ENCODE results near the gene HTR3B. TPM values are rescaled to one million over a fixed set of nuclear protein-coding genes. Genes with fewer than 3 reads are reported as not detected.

Gene HTR3B
- total RNA-seq, 1 donor from 2014 or later, result not detected

- intact Hi-C loops (cut with DNase I), result no loop called here
- no peak for DNase-seq
- H3K27me3 ChIP-seq, result peaks cover 12% of the 10 kb centered on the region
- no peaks in the 10 kb centered on the region for H3K36me3 ChIP-seq
- H3K27ac ChIP-seq, result no peak overlapping the region
- no peaks in the 10 kb centered on the region for H3K9me3 ChIP-seq
- no peak overlapping the region for H3K4me3 ChIP-seq
- ATAC-seq, result no peak
- H3K4me1 ChIP-seq, result no peaks in the 10 kb centered on the region
- TF ChIP-seq CTCF (IDR thresholded peaks at IDR 0.05), result no peak
Observed at GRCh38 chr11:113980785-113981184, 76.2 kb downstream of the HTR3B start.

- Histone ChIP-seq H3K4me1 (no peaks in the 10 kb centered on the region), H3K27ac (no peak overlapping the region), H3K9me3 (no peaks in the 10 kb centered on the region), H3K27me3 (peaks cover 12% of the 10 kb centered on the region), H3K36me3 (no peaks in the 10 kb centered on the region), H3K4me3 (no peak overlapping the region)
- TF ChIP-seq CTCF (IDR thresholded peaks at IDR 0.05), result no peak
- DNase-seq (no peak), ATAC-seq (no peak)
- intact Hi-C loops (cut with DNase I), result no loop called here
Observed at GRCh38 chr11:113982306-113982705, 77.7 kb downstream of the HTR3B start.

GRCh38 chr11:113984781-113985180 is 80.2 kb downstream of the HTR3B start:
- DNase-seq, result no peak

GRCh38 chr11:113985906-113986305 is 81.3 kb downstream of the HTR3B start:
- Histone ChIP-seq H3K4me3 (no peak overlapping the region), H3K4me1 (no peaks in the 10 kb centered on the region), H3K27me3 (peaks cover 8% of the 10 kb centered on the region), H3K27ac (no peak overlapping the region), H3K36me3 (no peaks in the 10 kb centered on the region), H3K9me3 (no peaks in the 10 kb centered on the region)
- no peak for TF ChIP-seq CTCF (IDR thresholded peaks at IDR 0.05)
- ATAC-seq, result no peak
- no peak for DNase-seq
- intact Hi-C loops (cut with DNase I), result no loop called here

More at GRCh38 chr11:113984781-113985180, 80.2 kb downstream of the HTR3B start:
- no peaks in the 10 kb centered on the region for H3K4me1 ChIP-seq
- no peak for TF ChIP-seq CTCF (IDR thresholded peaks at IDR 0.05)
- H3K27ac ChIP-seq, result no peak overlapping the region
- no peaks in the 10 kb centered on the region for H3K36me3 ChIP-seq
- no peak overlapping the region for H3K4me3 ChIP-seq
- no peak for ATAC-seq
- intact Hi-C loops (cut with DNase I), result no loop called here
- peaks cover 6% of the 10 kb centered on the region for H3K27me3 ChIP-seq
- H3K9me3 ChIP-seq, result no peaks in the 10 kb centered on the region

- no peak for ATAC-seq
- TF ChIP-seq CTCF (IDR thresholded peaks at IDR 0.05), result no peak
- DNase-seq, result no peak
- H3K27me3 ChIP-seq, result peaks cover 11% of the 10 kb centered on the region
- no peaks in the 10 kb centered on the region for H3K36me3 ChIP-seq
- H3K4me3 ChIP-seq, result no peak overlapping the region
- no peaks in the 10 kb centered on the region for H3K4me1 ChIP-seq
- H3K9me3 ChIP-seq, result no peaks in the 10 kb centered on the region
- no peak overlapping the region for H3K27ac ChIP-seq
- intact Hi-C loops (cut with DNase I), result no loop called here
Observed at GRCh38 chr11:113986351-113987140, 82.0 kb downstream of the HTR3B start.
